Right atrium auricular region (tissue), 2 donors: ENCODE results near the gene NDUFA8. TPM values are rescaled to one million over a fixed set of nuclear protein-coding genes. Genes with fewer than 3 reads are reported as not detected.
A peak's percentile ranks its signal among the peaks of the same experiment; 100 is the strongest.

Source experiments
- DNase-seq: peaks from one replicate; pipeline ENCODE4 v3.0.0-alpha.2; 2019; ENCODE audit warnings: low spot score
- H3K27ac ChIP-seq, 2 donors: fragments of 200-600 bp; sonication (generic); 1 replicate in 1 of 2; 2 replicates in 1 of 2; pipeline ENCODE4 v1.5.1; 2016 to 2019
- H3K27me3 ChIP-seq, 2 donors: fragments of 200-600 bp; sonication (generic); one replicate each; pipeline versions ENCODE4 v1.5.1 to v1.6.0; 2017 to 2019
- H3K36me3 ChIP-seq: fragments of 200-600 bp; sonication (generic); one replicate; pipeline ENCODE4 v1.5.1; 2016
- H3K4me1 ChIP-seq, 2 donors: fragments of 200-600 bp; sonication (generic); one replicate each; pipeline versions ENCODE4 v1.5.1 to v1.6.0; 2017 to 2019
- H3K4me3 ChIP-seq, 2 donors: fragments of 200-600 bp; sonication (generic); 1 replicate in 1 of 2; 2 replicates in 1 of 2; pipeline ENCODE4 v1.5.1; 2017 to 2019; ENCODE audit warnings: mild to moderate bottlenecking in 1 of 2, moderate library complexity in 1 of 2
- H3K9me3 ChIP-seq, 2 donors: fragments of 200-600 bp; sonication (generic); one replicate each; pipeline ENCODE4 v1.5.1; 2019
- total RNA-seq, 2 donors: library from RNA; depleted of rRNA; stranded (reverse); fragments of >200 nt; gene quantifications; one replicate each; pipeline ENCODE4 v1.1.0, GENCODE V29; 2016
- TF ChIP-seq, protein P1 (sequence below), 2 donors: fragments of 200-600 bp; sonication (generic); IDR thresholded peaks; one replicate each; pipeline ENCODE4 v1.5.1; 2019; ENCODE audit warnings: antibody characterized with exemption in 2 of 2

NDUFA8 gene
- total RNA-seq, 2 donors from 2014 or later: 169 to 236 TPM

DNA sequence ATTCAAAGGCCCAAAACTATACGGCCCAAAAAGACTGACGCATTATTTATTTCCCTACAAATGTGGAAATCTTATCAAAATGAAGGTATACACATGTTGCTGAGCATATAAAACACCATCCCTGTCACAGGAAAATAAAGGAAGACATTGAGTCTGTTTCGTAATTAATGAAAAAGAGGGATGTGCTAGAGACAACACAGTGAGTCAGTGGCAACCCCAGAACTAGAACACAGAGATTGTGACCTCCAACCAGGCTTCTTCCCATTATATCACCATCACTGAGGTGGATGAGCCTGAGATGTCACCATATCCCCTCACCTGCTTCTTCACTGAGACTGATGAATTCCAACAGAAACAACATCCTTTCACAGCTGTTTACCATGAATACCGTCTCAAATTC, 3.8 kb downstream of the NDUFA8 start:
- Histone ChIP-seq H3K4me3 (no peak overlapping the region), H3K27ac (no peak overlapping the region), H3K4me1 (peaks cover 0 to 55% of the 10 kb centered on the region in 2 donors), H3K36me3 (peaks cover 10% of the 10 kb centered on the region), H3K27me3 (no peaks in the 10 kb centered on the region), H3K9me3 (no peaks in the 10 kb centered on the region)
- DNase-seq: no peak
- TF ChIP-seq, protein P1, sequence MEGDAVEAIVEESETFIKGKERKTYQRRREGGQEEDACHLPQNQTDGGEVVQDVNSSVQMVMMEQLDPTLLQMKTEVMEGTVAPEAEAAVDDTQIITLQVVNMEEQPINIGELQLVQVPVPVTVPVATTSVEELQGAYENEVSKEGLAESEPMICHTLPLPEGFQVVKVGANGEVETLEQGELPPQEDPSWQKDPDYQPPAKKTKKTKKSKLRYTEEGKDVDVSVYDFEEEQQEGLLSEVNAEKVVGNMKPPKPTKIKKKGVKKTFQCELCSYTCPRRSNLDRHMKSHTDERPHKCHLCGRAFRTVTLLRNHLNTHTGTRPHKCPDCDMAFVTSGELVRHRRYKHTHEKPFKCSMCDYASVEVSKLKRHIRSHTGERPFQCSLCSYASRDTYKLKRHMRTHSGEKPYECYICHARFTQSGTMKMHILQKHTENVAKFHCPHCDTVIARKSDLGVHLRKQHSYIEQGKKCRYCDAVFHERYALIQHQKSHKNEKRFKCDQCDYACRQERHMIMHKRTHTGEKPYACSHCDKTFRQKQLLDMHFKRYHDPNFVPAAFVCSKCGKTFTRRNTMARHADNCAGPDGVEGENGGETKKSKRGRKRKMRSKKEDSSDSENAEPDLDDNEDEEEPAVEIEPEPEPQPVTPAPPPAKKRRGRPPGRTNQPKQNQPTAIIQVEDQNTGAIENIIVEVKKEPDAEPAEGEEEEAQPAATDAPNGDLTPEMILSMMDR (IDR thresholded peaks at IDR 0.05): no peak

DNA sequence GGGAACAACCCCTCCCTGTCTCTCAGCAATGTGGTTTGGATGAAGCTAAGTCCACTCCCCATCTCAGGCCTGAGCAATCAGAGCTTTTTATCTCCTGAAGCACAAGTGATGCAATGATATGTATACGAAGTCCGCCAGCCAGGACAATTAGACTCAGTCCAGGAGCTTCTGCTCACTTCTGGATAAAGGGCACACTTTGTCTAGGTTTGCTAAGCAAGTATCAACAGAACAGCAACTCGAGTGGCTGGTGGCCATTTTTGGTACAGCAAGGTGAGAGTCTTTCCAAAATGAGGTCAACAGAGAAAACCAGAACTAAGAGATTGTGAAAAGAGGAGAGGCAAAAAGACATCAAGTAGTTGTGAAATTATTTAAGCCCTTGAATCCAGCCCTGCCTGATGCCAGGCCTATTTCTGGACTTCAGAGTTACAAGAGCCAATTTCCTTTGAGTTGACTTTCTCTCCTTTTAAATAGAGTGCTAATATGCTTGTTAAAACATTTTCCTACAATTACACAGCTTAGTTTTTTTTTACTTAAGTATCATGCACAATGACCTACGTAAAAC, 8.2 kb downstream of the NDUFA8 start:
- peak overlapping the region in 1 of 2 donors; percentile 47 for H3K27ac ChIP-seq

DNA sequence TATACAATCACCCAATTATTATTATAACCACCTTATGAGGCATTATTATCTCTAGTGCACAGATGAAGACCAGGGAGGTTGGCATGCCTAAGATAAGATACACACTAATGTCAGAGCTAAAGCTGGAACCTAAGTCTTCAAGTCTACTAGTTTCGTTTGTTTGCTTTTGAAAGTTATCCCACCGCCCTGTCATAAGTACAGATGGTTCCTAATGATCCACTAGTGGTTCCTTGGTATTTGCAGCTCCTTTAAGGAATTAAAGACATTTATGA, 14.1 kb downstream of the NDUFA8 start:
- Histone ChIP-seq H3K27ac (no peak overlapping the region), H3K9me3 (no peaks in the 10 kb centered on the region), H3K4me3 (no peak overlapping the region), H3K27me3 (no peaks in the 10 kb centered on the region), H3K36me3 (peaks cover 78% of the 10 kb centered on the region), H3K4me1 (peaks cover 0 to 42% of the 10 kb centered on the region in 2 donors)
- TF ChIP-seq, protein P1 (IDR thresholded peaks at IDR 0.05): no peak
- no peak for DNase-seq

More for the DNA sequence above, 8.2 kb downstream of the NDUFA8 start:
- H3K36me3 ChIP-seq: peaks cover 48% of the 10 kb centered on the region
- H3K4me3 ChIP-seq: no peak overlapping the region
- H3K27me3 ChIP-seq: no peaks in the 10 kb centered on the region
- TF ChIP-seq, protein P1 (IDR thresholded peaks at IDR 0.05): peak in 1 of 2 donors; percentile 21
- H3K4me1 ChIP-seq: peaks cover 0 to 25% of the 10 kb centered on the region in 2 donors
- H3K9me3 ChIP-seq: no peaks in the 10 kb centered on the region
- DNase-seq: no peak

DNA sequence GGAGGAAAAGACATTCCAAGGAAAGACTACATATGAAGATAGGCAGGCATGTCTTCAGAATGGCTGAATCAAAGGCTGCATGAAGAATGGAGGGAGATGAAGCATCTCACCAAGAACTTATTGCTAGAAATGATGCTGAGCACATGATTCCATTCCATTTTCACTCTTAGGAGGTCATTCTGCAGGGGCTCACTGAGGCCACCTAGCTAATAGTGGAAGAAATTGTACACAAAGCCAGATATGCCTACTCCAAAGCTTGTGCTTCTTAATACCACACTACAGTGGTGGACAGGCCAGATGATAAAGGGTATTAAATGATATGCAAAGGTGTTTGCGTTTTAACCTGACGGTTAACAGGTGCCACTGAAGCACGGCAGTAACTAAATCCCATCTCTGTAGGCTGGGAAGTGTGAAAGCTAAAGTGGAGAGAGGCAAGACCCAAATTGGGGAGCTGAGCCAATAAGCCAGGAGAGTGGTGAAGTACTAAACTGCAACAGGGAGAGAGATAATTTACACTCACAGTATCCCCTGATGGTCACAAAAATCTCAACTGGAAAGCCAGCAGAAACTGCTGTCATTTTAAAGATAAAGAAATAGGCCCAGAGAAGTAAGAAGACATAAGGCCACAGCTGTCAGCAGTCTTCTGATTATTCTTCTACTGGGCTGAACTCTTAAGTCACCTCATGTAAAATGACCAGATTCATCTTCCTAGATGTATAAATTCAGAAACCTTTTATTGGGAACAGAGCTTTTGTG, 14.6 kb downstream of the NDUFA8 start:
- H3K4me1 ChIP-seq: peaks cover 0 to 42% of the 10 kb centered on the region in 2 donors

DNA sequence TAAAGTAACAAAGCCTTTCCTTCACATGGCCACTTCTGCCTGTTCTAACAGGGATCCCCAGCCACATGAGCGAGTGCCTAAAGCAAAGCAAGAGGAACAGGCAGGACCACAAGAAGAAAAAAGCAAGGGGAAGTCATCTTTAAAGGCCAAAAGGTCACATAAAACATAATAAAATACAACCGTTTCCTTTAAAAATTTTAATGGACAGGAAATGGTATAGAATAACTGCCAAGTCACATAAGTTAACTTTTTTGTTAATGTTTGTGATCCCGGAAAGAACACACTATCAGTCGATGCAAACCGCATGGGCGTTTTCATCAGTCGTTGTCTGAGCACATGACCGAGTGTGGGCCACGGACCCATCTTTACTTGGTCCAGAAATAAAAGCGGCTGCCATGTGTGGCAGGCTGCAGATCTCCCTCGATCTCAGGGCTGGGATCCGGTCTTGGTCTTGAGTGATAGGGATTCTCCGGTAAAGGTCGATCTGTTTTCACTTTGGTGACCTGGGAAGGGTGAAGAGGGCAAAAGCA, 15.6 kb downstream of the NDUFA8 start:
- no peak overlapping the region for H3K4me3 ChIP-seq
- H3K36me3 ChIP-seq: peaks cover 66% of the 10 kb centered on the region
- H3K27me3 ChIP-seq: no peaks in the 10 kb centered on the region
- no peaks in the 10 kb centered on the region for H3K9me3 ChIP-seq
- peaks cover 0 to 42% of the 10 kb centered on the region in 2 donors for H3K4me1 ChIP-seq
- H3K27ac ChIP-seq: no peak overlapping the region
- TF ChIP-seq, protein P1 (IDR thresholded peaks at IDR 0.05): no peak
- DNase-seq: no peak

More for the DNA sequence above, 14.6 kb downstream of the NDUFA8 start:
- H3K9me3 ChIP-seq: no peaks in the 10 kb centered on the region
- no peak overlapping the region for H3K4me3 ChIP-seq
- peaks cover 77% of the 10 kb centered on the region for H3K36me3 ChIP-seq
- TF ChIP-seq, protein P1 (IDR thresholded peaks at IDR 0.05): peak; percentile 22 to 48
- DNase-seq: no peak
- H3K27me3 ChIP-seq: no peaks in the 10 kb centered on the region
- no peak overlapping the region for H3K27ac ChIP-seq
